ACHN (cell line): ENCODE results near the gene ADGRG3.

Experiments used
- DNase-seq: peaks from one replicate; pipeline ENCODE4 v3.0.0-alpha.2; 2015
- in situ Hi-C: cut with HindIII; loops from 2 replicates; pipeline ENCODE4 v1.10.0; 2017; ENCODE audit warnings: low sequenced_read_pairs, low pct_ligation_motif_present, low pct_unique_long_range_greater_than_20kb

ADGRG3 gene

DNA sequence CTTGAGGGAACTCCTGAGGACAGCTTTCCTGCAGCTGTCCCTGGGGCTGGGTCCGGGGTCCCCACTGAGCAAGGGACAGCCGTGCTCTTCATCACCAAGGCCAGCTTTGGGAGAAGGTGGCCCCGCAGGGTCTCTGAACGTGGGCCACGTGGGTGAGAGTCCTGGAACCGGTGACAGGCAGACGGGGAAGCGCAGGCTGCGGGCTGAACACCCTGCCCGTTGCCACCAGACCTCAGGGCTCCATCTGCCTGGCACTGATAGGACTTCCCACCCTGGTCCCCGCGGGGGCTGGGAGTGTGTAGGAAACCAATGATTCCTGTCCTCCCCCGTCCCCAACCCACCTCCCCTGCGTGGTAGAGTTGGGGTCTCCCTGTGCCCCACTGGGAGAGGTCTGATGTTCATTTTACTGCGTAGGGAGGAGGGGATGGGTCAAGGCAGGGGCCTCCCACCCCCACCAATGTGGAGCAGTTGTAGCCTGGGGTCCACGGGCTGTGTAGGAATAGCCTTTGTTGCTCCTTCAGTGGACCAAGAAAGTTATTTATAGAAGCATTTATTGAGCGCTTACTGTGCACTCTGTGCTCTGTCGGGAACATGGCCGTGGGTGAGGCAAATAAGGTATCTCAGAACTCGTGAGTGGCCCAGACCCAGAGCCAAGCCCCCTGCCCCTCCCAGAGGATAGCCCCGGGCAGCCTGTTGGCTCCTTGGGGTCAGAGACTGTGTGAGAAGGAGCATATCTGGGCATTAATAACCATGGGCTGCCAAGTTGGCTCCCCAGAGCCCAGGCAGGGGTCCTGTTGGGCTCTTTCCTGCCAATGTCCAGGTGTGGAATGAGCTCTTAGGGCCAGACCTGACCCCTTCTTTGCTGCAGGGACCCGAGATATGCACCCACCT is 38.3 kb upstream of the ADGRG3 start:
- DNase-seq: no peak
- in situ Hi-C loops: no loop called here

GRCh38 chr16:57630407-57630797 is 37.7 kb upstream of the ADGRG3 start:
- DNase-seq: no peak
- in situ Hi-C loops: no loop called here

- in situ Hi-C loops: no loop called here
- DNase-seq: no peak
Observed at GRCh38 chr16:57630931-57631845, 36.9 kb upstream of the ADGRG3 start.

DNA sequence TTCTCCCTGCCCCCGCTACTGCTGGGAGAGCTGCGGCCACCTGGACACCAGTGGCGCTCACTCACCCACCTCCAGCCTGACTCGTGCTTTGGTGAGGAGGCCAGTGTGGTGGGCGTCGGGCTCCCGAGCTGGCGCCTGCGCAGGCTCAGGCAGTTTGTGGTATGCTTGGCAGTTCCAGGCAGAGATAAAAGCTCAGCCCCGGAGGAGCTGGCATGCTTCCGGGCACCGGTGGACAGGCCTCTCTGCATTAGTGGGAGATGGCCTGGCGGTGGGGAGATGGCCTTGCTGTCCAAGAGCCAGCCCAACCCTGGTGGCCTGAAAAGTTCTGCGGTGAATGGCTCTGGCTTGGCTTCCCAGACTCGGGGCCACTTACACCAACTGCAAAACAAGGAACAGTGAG is 35.5 kb upstream of the ADGRG3 start:
- DNase-seq: no peak
- in situ Hi-C loops: no loop called here

DNA sequence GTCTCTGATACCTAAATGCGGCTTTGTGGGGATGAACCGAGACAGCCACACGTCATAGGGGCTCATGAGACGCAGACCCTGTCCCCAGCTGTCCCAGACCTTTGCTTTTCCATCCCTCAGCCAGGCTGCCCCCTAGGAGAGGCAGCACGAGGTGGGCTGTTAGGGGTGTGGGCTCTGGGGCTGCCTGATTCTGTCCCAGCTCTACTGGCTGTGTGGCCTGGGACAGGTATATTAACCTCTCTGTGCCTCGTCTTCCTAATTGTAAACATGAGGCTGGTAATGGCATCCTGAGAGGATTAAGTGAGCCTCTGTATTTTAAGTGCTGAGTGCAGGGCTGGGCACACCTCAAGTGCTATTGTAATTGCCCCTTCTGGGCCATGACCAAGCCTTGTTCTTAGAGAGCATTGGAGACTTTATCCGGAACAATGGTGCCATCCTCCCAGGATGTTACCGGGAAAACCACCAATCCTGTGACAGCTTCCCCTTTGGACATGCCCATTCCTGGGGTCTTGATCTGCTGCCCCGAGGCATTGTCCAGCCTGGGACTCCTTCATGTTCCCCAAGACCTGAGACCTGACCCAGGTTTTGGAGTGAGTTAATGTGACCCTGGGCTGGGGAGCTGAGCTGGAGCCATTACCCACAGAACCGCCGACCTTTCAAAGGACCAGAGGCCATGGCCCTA is 34.6 kb upstream of the ADGRG3 start:
- no peak for DNase-seq
- in situ Hi-C loops: no loop called here

DNA sequence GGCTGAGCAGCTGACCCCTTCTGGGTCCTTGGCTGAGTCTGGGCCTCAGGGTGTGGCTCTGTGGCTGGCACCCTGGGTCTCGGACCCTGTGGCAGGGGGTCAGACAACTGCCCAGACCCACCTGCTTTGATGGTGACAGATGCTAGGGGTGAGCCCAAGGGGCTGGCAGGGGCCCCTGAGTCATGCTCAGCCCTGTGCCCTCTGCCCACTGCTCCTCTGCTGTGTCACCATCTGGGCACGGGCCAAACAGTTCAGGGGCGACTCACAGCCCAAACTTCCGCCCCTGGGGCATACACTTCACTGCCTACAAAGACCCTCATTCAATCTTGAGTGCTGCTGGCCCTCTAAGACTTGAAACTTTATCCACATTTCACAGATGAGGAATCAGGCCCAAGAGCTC is 33.9 kb upstream of the ADGRG3 start:
- in situ Hi-C loops: no loop called here
- peak; percentile 39 for DNase-seq

DNA sequence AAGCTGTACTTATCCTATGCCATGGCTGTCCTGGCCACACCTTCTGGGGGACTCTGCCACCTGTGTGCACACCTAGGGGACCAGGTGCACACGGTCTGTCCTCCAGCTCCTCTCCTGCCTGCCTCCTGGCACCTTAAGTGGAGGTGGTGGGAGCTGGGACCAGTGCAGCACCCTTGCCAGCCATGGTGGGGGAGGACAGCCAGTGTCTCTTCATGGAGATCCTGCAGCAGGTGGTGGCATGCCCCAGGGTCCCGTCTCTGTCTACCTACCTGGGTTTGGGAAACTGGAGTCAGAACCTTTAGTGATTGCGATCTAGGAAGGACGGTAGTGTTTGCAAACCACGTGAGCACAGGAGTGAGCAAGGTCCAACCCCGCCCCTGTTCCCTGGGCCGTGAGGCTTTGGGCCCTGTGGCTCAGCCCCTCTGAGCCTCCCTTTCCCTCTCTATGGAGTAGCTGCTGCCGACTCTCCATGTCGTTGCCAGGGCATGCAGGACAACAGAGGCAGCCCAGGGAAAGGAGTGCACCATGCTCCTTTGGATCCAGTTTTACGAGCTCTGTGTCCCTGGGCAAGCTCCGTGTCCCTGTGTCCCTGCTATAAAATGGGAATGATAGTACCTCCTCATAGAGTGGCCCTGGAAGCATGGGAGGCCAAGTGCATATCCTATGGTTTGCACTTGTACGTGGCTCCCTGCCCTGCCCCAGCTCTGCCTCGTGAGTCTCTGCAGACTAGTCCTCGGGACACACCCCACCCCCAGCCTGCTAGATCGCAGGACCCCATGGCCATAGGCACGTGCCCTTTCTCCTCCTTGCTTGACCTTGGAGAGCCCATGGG is 32.6 kb upstream of the ADGRG3 start:
- in situ Hi-C loops: no loop called here
- no peak for DNase-seq

- no peak for DNase-seq
- in situ Hi-C loops: no loop called here
Observed at GRCh38 chr16:57636184-57636583, 31.9 kb upstream of the ADGRG3 start.

DNA sequence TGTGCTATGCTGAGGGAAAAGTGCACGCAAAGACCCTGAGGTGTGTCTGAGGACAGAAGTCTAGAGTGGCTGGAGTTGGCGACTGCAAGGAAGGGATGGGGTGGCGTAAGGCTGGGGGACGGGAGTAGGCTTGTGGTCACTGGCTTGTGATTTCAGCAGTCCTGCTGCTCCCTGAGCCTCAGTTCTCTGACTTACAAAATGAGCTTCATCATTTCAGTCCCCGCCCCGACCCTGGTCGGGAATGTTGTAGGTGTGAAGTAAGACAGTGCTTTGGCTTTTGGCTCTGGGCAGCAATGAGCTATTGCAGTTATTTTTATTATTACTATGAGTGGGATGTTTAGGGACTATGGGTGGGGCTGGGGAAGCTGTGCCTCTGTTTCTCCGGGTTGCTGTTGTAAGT is 31.1 kb upstream of the ADGRG3 start:
- in situ Hi-C loops: no loop called here
- DNase-seq: no peak

DNA sequence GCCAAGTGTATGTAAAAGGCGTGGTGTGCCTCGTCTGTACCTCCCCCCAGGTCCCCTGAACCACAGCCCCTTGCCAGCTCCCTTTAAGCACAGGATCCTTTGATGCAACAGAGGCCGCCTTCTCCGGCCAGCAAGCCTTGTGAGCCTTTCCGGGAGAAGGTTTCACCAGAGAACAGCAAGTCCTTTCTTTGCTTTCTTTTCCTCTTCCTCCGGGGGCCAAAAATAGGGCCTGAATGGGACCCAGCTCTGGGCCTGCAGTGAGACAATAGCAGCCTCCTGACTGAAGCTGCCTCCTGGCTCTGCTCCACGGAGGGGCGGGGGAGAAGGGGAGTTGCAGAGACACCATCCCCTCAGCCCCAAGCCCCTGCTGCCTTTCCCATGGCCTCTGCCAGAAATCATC is 30.7 kb upstream of the ADGRG3 start:
- in situ Hi-C loops: no loop called here
- DNase-seq: no peak

DNA sequence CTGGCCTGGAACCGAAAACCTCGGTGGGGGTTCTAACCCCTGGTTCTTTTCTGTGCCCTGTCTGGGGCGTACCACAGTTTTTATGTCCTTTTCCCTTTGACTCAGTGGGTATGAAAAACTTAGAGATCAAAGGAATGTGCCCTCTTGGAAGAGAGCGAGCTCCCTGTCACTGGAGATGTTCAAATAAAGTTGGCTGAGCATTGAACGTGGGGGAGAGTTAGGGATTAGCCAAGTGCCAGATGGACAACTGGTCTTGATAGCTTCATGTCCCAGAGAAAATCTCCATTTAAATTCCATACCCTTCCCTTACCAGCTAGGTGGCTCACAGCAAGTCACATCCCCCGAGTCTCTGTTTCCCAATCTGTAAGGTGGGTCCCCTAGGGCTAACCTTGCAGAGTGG is 30.1 kb upstream of the ADGRG3 start:
- no peak for DNase-seq
- in situ Hi-C loops: no loop called here

- in situ Hi-C loops: no loop called here
- no peak for DNase-seq
Observed at GRCh38 chr16:57638381-57638780, 29.7 kb upstream of the ADGRG3 start.

GRCh38 chr16:57639172-57639887 is 28.8 kb upstream of the ADGRG3 start:
- no peak for DNase-seq
- in situ Hi-C loops: no loop called here

DNA sequence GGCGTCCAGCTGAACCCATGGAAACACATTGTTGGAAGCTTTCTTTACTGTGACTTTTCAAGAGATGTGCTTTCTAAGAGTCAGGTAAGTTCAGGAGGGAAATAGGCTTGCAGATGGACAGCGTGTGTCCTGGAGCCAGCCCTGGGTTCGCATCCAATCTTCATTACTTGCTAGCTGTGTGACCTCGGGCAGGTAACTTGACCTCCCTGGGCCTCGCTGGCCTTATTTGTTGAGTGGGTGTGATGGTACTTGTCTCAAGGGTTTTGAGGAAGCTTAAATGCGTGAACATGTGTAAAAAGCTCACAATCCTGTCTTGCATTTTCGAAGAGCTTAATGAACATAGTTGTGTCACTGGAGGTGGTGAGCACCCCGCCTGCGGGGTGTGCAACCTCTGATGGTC is 27.9 kb upstream of the ADGRG3 start:
- DNase-seq: no peak
- in situ Hi-C loops: no loop called here

DNA sequence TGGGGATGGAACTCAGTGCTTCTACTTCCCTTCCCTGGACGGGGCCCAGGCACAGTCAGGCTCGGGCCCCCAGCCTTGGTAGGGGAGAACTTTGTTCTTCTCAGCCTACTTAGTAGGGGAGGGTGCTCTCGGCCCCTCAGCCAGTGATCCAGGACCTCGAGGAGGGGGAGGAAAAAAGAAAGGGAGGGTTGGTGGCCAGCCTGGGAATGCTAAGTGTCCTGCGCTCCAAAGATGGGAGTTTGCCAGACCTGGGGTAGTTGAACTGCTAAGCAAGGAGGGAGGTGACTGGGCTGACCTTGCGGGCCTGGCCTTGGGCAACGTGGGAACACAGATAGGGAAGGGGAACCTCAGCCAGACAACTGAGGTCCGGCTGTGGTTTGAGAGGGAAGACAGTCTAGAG is 27.5 kb upstream of the ADGRG3 start:
- no peak for DNase-seq

GRCh38 chr16:57642160-57643135 is 25.7 kb upstream of the ADGRG3 start:
- no peak for DNase-seq
- in situ Hi-C loops: no loop called here

More for the DNA sequence above, 27.5 kb upstream of the ADGRG3 start:
- in situ Hi-C loops: no loop called here
